HG03045 (cell line): ENCODE measurements around the gene ADD3.
"Not testable (repeated sequence)": the region's sequence is repeated elsewhere in the genome, so short reads cannot be mapped to it uniquely, and the experiment has no call there.

Source experiments
- ATAC-seq: cut with Tn5 transposase; IDR thresholded peaks from one replicate; pipeline ENCODE4 v1.9.1; 2021; ENCODE audit warnings: mild to moderate bottlenecking, moderate library complexity; ENCODE audit not compliant: unreplicated experiment

ADD3 gene

GRCh38 chr10:109976681-109977080, 31.1 kb upstream of the ADD3 start:
- ATAC-seq, result no peak

DNA sequence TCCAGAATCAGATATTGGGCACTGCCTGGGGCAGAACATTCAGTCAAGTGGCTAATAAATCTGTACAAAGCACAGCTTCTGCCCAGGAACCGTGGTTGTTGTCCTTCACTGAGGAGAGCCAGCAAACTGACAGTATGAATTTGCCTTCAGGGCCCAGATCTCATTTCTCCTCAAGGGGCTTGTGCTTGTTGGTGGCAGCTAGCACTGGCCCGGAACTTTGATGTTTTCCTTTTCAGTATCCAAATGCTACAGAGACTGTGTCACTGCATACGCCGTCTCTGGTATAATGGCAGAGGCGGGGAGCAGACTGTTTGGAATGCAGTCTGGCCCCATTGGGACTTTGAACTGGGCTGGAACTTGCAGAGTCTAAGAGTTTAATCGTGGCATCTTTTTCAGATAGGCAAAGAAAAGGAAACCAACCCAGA, 30.4 kb upstream of the ADD3 start:
- ATAC-seq, result no peak

- no peak for ATAC-seq
Observed at GRCh38 chr10:109978481-109978880, 29.3 kb upstream of the ADD3 start.

DNA sequence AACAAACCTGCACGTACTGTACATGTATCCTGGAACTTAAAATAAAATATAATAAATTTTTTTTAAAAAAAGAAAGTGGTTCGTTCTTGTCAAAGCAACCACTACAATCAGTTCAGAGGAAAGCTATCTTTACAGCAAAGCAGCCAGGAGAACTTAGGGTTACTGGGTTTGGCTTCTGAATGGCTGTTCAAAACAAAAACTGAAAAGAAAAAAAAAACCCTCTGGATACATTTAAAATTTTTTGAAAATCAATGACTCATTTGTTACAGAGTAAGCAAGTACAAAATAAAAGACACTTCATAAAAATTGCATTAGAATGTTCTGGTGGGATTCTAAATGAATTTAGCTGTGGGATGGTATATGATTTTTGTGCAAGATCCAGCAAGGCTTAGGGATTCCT, 28.6 kb upstream of the ADD3 start:
- ATAC-seq, result no peak

- ATAC-seq, result no peak
Observed at GRCh38 chr10:109981650-109982049, 26.1 kb upstream of the ADD3 start.

DNA sequence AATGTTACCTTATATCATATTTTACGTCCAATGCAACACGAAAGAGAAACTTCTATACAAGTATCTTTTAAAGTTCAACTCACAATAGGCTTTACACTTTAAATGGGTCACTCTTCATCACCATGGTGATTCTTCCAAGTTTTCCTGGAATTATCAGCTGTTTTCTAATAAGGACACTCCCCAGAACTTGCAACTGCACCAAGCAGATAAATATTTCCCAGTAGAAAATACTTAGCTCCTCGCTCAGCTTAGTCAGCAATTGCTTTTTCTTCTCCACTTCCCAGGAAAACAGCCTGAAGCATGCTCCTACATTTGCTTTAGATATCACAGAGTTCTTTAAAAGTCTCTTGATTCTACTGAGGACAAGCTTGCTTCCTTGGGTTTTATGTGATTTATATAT, 25.7 kb upstream of the ADD3 start:
- no peak for ATAC-seq

DNA sequence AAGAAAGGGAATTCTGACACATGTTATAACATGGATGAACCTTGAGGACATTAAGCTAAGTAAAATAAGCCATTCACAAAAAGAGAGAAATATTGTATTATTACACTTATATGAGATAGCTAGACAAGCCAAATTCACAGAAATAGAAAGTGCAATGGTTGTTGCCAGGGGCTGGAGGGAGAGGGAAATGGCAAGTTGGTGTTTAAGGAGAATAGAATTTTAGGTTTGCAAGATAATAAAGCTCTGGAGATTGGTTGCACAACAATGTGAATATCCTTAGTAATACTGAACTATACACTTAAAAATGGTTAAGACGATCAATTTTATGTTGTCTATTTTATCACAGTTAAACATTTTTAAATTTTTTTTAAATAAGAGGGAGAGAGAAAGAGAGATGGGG, 25.0 kb upstream of the ADD3 start:
- ATAC-seq, result no peak

DNA sequence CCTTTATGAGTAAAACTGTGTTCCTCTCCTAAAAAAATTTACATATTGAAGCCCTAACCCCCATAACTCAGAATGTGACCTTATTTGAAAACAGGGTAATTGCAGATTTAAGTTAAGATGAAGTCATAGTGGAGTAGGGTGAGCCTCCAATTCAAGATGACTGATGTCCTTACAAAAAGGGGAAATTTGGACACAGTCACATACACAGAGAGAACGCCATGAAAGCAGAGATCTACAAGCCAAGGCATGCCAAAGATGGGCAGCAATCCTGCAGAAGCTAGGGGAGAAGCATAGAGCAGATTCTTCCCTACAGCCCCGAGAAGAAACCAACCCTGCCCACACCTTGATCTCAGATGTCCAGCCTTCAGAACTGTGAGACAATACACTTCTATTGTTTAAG, 23.8 kb upstream of the ADD3 start:
- no peak for ATAC-seq

GRCh38 chr10:109985768-109986167, 22.0 kb upstream of the ADD3 start:
- ATAC-seq, result not testable (repeated sequence)

GRCh38 chr10:109987452-109988211, 20.2 kb upstream of the ADD3 start:
- ATAC-seq, result no peak

GRCh38 chr10:109988212-109988596, 19.6 kb upstream of the ADD3 start:
- ATAC-seq, result no peak

- no peak for ATAC-seq
Observed at GRCh38 chr10:109991266-109991855, 16.4 kb upstream of the ADD3 start.

GRCh38 chr10:109992485-109992884, 15.3 kb upstream of the ADD3 start:
- ATAC-seq, result no peak

DNA sequence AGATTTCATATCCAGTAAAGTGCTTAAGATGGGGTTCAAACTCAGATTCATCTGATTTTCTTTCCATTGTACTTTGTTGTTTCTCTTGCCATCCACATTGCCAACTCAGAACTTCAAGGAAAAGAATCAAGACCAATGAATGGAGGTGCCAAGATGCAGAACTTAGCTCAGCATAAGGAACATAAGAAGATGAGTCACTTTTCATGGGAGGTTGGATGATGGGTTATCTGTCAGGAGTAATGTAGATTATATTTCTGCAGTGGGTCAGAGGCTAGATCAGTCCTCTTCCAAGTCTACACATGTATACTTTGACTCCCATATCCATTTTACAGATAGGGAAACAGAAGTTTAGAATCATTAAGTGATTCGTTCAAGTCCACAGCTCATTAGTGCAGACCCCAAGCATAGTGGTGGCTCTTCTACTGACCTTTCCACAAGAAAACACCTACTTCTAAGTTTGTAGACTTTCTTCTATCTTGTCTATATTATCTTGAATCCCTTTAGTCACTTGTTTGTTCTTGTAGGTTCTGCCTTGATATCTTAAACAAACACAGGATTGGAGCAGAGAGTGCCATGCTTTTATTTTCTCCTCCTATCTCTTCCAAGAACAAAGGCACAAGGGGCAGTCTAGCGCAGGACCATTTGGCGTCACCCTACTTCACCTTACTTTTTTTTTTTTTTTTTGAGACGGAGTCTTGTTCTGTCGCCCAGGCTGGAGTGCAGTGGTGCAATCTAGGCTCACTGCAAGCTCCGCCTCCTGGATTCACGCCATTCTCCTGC, 14.0 kb upstream of the ADD3 start:
- ATAC-seq, result no peak

DNA sequence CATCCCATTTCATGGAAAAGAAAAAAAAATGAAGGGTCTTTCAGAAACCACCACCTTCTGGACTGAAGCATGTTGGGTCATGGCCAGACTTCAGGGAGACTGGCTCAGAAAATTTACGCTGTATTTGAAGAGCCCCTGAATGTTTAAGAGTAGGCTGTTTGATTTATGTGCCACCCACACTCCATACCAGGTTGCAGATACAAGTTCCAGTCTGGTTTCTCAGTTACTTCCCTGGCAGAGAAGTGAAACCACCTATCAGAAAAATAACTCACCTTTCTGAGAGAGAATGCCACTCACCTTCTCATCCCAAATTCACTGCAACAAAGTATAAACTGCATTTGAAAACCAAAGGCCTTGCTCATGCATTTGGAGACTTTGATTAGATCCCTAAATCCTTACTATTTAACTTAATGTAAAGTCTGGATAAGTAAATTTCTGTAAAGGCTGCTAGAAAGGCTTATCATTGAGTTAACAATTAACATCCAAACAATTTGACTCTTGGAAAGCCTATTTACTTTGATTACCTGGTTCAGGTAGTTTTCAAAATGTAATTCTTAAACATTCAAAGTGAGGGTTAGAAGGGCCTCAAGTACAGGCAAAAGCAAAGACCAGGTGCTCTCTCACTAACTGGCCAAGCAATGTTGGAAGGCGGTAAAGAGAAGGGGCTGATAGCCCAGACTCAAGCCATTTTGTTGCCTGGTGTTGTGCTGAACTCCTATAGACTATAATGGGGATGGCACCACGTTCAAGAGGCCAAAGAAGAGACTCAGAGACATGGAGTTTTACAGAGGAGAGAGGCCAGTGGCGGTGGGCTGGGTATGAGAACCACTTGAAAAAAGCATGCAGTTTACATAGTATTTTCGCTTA, 12.8 kb upstream of the ADD3 start:
- ATAC-seq, result no peak

- ATAC-seq, result no peak
Observed at GRCh38 chr10:109995595-109995994, 12.2 kb upstream of the ADD3 start.

DNA sequence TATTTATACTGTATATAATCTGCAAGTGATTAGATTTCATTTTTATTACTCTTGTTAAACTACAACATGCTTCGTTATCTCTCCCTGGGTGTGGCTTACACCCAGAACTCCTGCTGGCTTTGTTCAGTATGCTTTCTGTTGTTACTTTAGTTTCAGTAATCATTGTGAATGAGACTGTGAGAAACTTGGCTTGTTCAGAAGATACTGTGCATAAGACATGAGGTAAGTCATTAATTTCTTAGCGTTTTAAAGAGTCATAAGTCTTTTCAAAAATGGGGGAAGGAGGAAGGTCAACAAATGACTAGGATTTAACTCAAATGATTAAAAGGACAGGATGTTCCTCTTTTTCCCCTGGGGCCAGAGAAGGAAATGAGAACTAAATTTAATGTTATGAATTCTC, 11.6 kb upstream of the ADD3 start:
- no peak for ATAC-seq

DNA sequence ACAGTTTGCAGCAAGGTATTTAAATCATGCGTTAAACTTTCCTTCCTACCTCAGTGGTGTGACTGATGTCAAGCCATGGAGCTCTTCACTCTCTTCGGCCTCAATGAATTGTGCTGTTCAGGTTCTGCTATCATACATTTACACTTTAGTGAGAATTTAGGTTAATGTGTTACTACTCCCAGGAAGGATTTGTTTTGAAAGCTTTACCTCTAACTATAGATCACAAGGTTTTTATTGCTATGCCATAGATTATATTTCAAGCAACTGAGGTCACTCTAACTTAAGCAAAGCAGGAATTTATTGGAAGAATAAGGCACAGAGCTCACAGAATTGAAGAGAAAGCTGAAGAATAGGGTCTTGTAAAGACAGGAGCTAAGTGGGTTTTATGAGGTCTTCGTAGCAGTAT, 11.0 kb upstream of the ADD3 start:
- ATAC-seq, result no peak

GRCh38 chr10:109997233-109997632, 10.6 kb upstream of the ADD3 start:
- ATAC-seq, result no peak

DNA sequence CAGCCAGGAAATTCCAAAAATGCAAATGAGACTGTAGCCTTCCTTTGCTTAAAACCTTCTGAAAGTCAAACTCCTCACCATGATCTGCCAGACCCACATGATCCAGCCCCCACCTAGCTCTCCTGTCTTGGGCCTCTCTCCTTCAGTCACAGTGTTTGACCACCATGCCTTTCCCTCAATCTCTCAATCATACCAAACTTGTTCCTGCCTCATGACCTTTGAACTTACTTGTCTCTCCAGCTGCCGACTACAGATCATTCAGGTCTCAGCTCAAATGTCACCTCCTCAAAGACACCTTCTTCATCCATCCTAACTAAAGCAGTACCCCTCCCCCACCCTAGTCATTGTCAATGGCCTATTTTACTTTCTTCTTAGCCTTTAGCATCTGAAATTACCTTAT, 9.3 kb upstream of the ADD3 start:
- no peak for ATAC-seq
